HEK293 (cell line): ENCODE data around the gene HTT-AS.

Source experiments
- CTCF ChIA-PET: fragments of 350-600 bp; formaldehyde crosslinking; extraction: SDS; loops from one replicate; lab custom pipeline; 2021; ENCODE audit warnings: antibody characterized with exemption; lab: Yijun Ruan, JAX
- POLR2A ChIA-PET: fragments of 300-600 bp; formaldehyde crosslinking; extraction: SDS; loops from one replicate; lab custom pipeline; 2020; ENCODE audit warnings: antibody characterized with exemption, inconsistent platforms; lab: Yijun Ruan, JAX
- H3K27ac ChIP-seq: fragments of 200-500 bp; sonication (Bioruptor generic); 2 replicates; pipeline ENCODE4 v1.5.1; 2014; ENCODE audit warnings: low read depth, low read length, control low read depth, inconsistent platforms; ENCODE audit errors: extremely low read depth
- H3K36me3 ChIP-seq, 2 experiments: fragments of 200-500 bp in 1 of 2; sonication (Bioruptor generic) in 1 of 2; 1 replicate in 1 of 2; 2 replicates in 1 of 2; pipeline ENCODE4 v1.5.1; 2014 to 2017; ENCODE audit warnings: inconsistent platforms in 2 of 2, low read length in 2 of 2; ENCODE audit not compliant: control insufficient read depth in 2 of 2, insufficient read depth in 1 of 2
- H3K4me1 ChIP-seq: fragments of 200-500 bp; sonication (Bioruptor generic); 2 replicates; pipeline ENCODE4 v1.5.1; 2014; ENCODE audit warnings: mild to moderate bottlenecking, low read length, inconsistent platforms; ENCODE audit not compliant: control insufficient read depth, insufficient read depth
- H3K4me3 ChIP-seq: 2 replicates; pipeline ENCODE4 v1.5.1; 2011; ENCODE audit warnings: low read depth, mild to moderate bottlenecking, control low read depth, low read length, moderate library complexity
- H3K9me3 ChIP-seq: fragments of 200-500 bp; sonication (Bioruptor generic); 2 replicates; pipeline ENCODE4 v1.5.1; 2014; ENCODE audit warnings: low read depth, low read length, inconsistent platforms; ENCODE audit not compliant: control insufficient read depth, insufficient read depth
- EGR2 ChIP-seq: fragments of 450-650 bp; formaldehyde crosslinking; IDR thresholded peaks from 2 replicates; pipeline ENCODE4 v1.5.1; 2016; ENCODE audit warnings: low read depth, missing biosample characterization, missing genetic modification characterization
- HOXC10 ChIP-seq: sonication (generic); formaldehyde crosslinking; IDR thresholded peaks from 2 replicates; pipeline ENCODE4 v1.8.1; 2023; ENCODE audit warnings: mild to moderate bottlenecking, missing genetic modification reagents
- KLF16 ChIP-seq: fragments of 450-650 bp; formaldehyde crosslinking; IDR thresholded peaks from 2 replicates; pipeline ENCODE4 v1.5.1; 2017; ENCODE audit warnings: missing biosample characterization, missing genetic modification characterization
- REPIN1 ChIP-seq: fragments of 450-650 bp; formaldehyde crosslinking; IDR thresholded peaks from 2 replicates; pipeline ENCODE4 v1.5.1; 2017; ENCODE audit warnings: missing biosample characterization, missing genetic modification characterization, low read depth
- SCRT1 ChIP-seq: fragments of 450-650 bp; formaldehyde crosslinking; IDR thresholded peaks from 2 replicates; pipeline ENCODE4 v1.5.1; 2016; ENCODE audit warnings: missing biosample characterization, missing genetic modification characterization, borderline replicate concordance
- SCRT2 ChIP-seq: fragments of 450-650 bp; formaldehyde crosslinking; IDR thresholded peaks from 2 replicates; pipeline ENCODE4 v1.5.1; 2016; ENCODE audit warnings: missing biosample characterization, missing genetic modification characterization
- SETDB1 ChIP-seq: IDR thresholded peaks from one replicate; pipeline ENCODE4 v1.6.1; 2017; ENCODE audit warnings: mild to moderate bottlenecking, low read length, moderate library complexity, mixed read lengths; ENCODE audit not compliant: insufficient read length
- ZBTB17 ChIP-seq: fragments of 450-650 bp; formaldehyde crosslinking; IDR thresholded peaks from 2 replicates; pipeline ENCODE4 v1.5.1; 2016; ENCODE audit warnings: missing biosample characterization, missing genetic modification characterization
- ZNF211 ChIP-seq: fragments of 450-650 bp; formaldehyde crosslinking; IDR thresholded peaks from 2 replicates; pipeline ENCODE4 v1.5.1; 2016; ENCODE audit warnings: low read depth, missing biosample characterization, missing genetic modification characterization
- ZNF239 ChIP-seq: fragments of 450-650 bp; formaldehyde crosslinking; IDR thresholded peaks from 2 replicates; pipeline ENCODE4 v1.5.1; 2016; ENCODE audit warnings: missing biosample characterization, missing genetic modification characterization
- ZNF266 ChIP-seq: fragments of 450-650 bp; formaldehyde crosslinking; IDR thresholded peaks from 2 replicates; pipeline ENCODE4 v1.5.1; 2016; ENCODE audit warnings: missing biosample characterization, missing genetic modification characterization, low read depth
- ZNF391 ChIP-seq: fragments of 450-650 bp; formaldehyde crosslinking; IDR thresholded peaks from 2 replicates; pipeline ENCODE4 v1.5.1; 2016; ENCODE audit warnings: low read depth, missing biosample characterization, missing genetic modification characterization, borderline replicate concordance
- ZNF585B ChIP-seq: fragments of 450-650 bp; formaldehyde crosslinking; IDR thresholded peaks from 2 replicates; pipeline ENCODE4 v1.5.1; 2016; ENCODE audit warnings: missing biosample characterization, missing genetic modification characterization
- ZNF596 ChIP-seq: fragments of 450-650 bp; IDR thresholded peaks from 2 replicates; pipeline ENCODE4 v1.5.0; 2018; ENCODE audit warnings: missing biosample characterization, mild to moderate bottlenecking, missing genetic modification characterization, moderate library complexity
- ZNF626 ChIP-seq: fragments of 450-650 bp; sonication (Bioruptor Pico); formaldehyde crosslinking; IDR thresholded peaks from 2 replicates; pipeline ENCODE4 v1.5.1; 2018; ENCODE audit warnings: missing biosample characterization, missing genetic modification characterization, inconsistent platforms
- ZNF658 ChIP-seq: fragments of 450-650 bp; formaldehyde crosslinking; IDR thresholded peaks from 2 replicates; pipeline ENCODE4; 2016; ENCODE audit warnings: missing biosample characterization, missing genetic modification characterization
- ZNF768 ChIP-seq: fragments of 450-650 bp; formaldehyde crosslinking; IDR thresholded peaks from 2 replicates; pipeline ENCODE4 v1.5.1; 2018; ENCODE audit warnings: missing biosample characterization, mild to moderate bottlenecking, missing genetic modification characterization
- ZNF776 ChIP-seq: fragments of 450-650 bp; formaldehyde crosslinking; IDR thresholded peaks from 2 replicates; pipeline ENCODE4 v1.5.0; 2017; ENCODE audit warnings: missing biosample characterization, missing genetic modification characterization, borderline replicate concordance
- ZNF777 ChIP-seq: fragments of 450-650 bp; formaldehyde crosslinking; IDR thresholded peaks from 2 replicates; pipeline ENCODE4 v1.5.1; 2017; ENCODE audit warnings: missing biosample characterization, missing genetic modification characterization, borderline replicate concordance
- ZNF791 ChIP-seq: fragments of 450-650 bp; formaldehyde crosslinking; IDR thresholded peaks from 2 replicates; pipeline ENCODE4 v1.5.1; 2016; ENCODE audit warnings: missing biosample characterization, missing genetic modification characterization
- ZNF830 ChIP-seq: fragments of 450-650 bp; IDR thresholded peaks from 2 replicates; pipeline ENCODE4 v1.5.0; 2018; ENCODE audit warnings: missing biosample characterization, missing genetic modification characterization, low read depth, mild to moderate bottlenecking, moderate library complexity
- ZNF843 ChIP-seq: fragments of 450-650 bp; formaldehyde crosslinking; IDR thresholded peaks from 2 replicates; pipeline ENCODE4 v1.5.1; 2016; ENCODE audit warnings: missing biosample characterization, missing genetic modification characterization
- ZXDB ChIP-seq: fragments of 450-650 bp; formaldehyde crosslinking; IDR thresholded peaks from 2 replicates; pipeline ENCODE4 v1.5.1; 2016; ENCODE audit warnings: missing biosample characterization, missing genetic modification characterization
- TF ChIP-seq, protein P1 (sequence below): fragments of 450-650 bp; formaldehyde crosslinking; IDR thresholded peaks from 2 replicates; pipeline ENCODE4 v1.5.1; 2016; ENCODE audit warnings: missing biosample characterization, missing genetic modification characterization, borderline replicate concordance

HTT-AS gene

GRCh38 chr4:3083732-3084131 is 9.4 kb upstream of the HTT-AS start:
- CTCF ChIA-PET: interaction anchor here (1.9 kb wide), 1 partner anchor 23 kb away, joined by 7 read pairs; no protein-coding TSS in a partner anchor
- TF ChIP-seq ZNF585B (tag by site-specific recombination) (no peak), ZNF830 (tag by site-specific recombination) (no peak), ZNF391 (no peak), SCRT2 (tag by site-specific recombination) (peak; percentile 82), ZNF596 (tag by site-specific recombination) (no peak), ZNF768 (tag by site-specific recombination) (no peak), SCRT1 (tag by site-specific recombination) (peak; percentile 58; the same call in 1 of the 2 replicates), REPIN1 (tag by site-specific recombination) (no peak), ZNF239 (tag by site-specific recombination) (no peak), ZNF843 (tag by site-specific recombination) (no peak)
- TF ChIP-seq, protein P1, sequence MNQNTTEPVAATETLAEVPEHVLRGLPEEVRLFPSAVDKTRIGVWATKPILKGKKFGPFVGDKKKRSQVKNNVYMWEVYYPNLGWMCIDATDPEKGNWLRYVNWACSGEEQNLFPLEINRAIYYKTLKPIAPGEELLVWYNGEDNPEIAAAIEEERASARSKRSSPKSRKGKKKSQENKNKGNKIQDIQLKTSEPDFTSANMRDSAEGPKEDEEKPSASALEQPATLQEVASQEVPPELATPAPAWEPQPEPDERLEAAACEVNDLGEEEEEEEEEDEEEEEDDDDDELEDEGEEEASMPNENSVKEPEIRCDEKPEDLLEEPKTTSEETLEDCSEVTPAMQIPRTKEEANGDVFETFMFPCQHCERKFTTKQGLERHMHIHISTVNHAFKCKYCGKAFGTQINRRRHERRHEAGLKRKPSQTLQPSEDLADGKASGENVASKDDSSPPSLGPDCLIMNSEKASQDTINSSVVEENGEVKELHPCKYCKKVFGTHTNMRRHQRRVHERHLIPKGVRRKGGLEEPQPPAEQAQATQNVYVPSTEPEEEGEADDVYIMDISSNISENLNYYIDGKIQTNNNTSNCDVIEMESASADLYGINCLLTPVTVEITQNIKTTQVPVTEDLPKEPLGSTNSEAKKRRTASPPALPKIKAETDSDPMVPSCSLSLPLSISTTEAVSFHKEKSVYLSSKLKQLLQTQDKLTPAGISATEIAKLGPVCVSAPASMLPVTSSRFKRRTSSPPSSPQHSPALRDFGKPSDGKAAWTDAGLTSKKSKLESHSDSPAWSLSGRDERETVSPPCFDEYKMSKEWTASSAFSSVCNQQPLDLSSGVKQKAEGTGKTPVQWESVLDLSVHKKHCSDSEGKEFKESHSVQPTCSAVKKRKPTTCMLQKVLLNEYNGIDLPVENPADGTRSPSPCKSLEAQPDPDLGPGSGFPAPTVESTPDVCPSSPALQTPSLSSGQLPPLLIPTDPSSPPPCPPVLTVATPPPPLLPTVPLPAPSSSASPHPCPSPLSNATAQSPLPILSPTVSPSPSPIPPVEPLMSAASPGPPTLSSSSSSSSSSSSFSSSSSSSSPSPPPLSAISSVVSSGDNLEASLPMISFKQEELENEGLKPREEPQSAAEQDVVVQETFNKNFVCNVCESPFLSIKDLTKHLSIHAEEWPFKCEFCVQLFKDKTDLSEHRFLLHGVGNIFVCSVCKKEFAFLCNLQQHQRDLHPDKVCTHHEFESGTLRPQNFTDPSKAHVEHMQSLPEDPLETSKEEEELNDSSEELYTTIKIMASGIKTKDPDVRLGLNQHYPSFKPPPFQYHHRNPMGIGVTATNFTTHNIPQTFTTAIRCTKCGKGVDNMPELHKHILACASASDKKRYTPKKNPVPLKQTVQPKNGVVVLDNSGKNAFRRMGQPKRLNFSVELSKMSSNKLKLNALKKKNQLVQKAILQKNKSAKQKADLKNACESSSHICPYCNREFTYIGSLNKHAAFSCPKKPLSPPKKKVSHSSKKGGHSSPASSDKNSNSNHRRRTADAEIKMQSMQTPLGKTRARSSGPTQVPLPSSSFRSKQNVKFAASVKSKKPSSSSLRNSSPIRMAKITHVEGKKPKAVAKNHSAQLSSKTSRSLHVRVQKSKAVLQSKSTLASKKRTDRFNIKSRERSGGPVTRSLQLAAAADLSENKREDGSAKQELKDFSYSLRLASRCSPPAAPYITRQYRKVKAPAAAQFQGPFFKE: no peak
- POLR2A ChIA-PET: interaction anchor here (1.7 kb wide), 1 partner anchor 9 kb away, joined by 5 read pairs; the partner anchor contains the start of genes HTT and HTT-AS
- Histone ChIP-seq H3K4me3 (no peak overlapping the region), H3K36me3 (peaks cover 3 to 17% of the 10 kb centered on the region in 2 experiments; a peak in 2 of 3 replicates), H3K4me1 (no peaks in the 10 kb centered on the region), H3K27ac (no peak overlapping the region), H3K9me3 (no peaks in the 10 kb centered on the region)

GRCh38 chr4:3082925-3083515 is 8.7 kb upstream of the HTT-AS start:
- TF ChIP-seq ZBTB17 (tag by site-specific recombination) (0 out of 2 replicates have a peak, but pooled peaks have one; percentile 23), EGR2 (tag by site-specific recombination) (no peak)
- H3K27ac ChIP-seq: no peak overlapping the region
- peaks cover 0 to 12% of the 10 kb centered on the region in 2 experiments; a peak in 1 of 3 replicates for H3K36me3 ChIP-seq
- POLR2A ChIA-PET: interaction anchor here (1.7 kb wide), 1 partner anchor 8 kb away, joined by 5 read pairs; the partner anchor contains the start of genes HTT and HTT-AS
- CTCF ChIA-PET: interaction anchor here (0.5 to 1.9 kb wide), 3 partner anchors 24 to 362 kb away, joined by 3 to 7 read pairs (median 3); no protein-coding TSS in a partner anchor
- H3K9me3 ChIP-seq: no peaks in the 10 kb centered on the region
- H3K4me3 ChIP-seq: no peak overlapping the region
- no peaks in the 10 kb centered on the region for H3K4me1 ChIP-seq

DNA sequence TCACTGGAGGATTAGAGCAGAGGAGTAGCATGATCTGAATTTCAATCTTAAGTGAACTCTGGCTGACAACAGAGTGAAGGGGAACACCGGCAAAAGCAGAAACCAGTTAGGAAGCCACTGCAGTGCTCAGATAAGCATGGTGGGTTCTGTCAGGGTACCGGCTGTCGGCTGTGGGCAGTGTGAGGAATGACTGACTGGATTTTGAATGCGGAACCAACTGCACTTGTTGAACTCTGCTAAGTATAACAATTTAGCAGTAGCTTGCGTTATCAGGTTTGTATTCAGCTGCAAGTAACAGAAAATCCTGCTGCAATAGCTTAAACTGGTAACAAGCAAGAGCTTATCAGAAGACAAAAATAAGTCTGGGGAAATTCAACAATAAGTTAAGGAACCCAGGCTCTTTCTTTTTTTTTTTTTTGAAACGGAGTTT is 5.4 kb upstream of the HTT-AS start:
- ChIA-PET CTCF (interaction anchor here (0.6 kb wide), 1 partner anchor 72 kb away, joined by 3 read pairs; no protein-coding TSS in a partner anchor), POLR2A (interaction anchor here (0.7 kb wide), 1 partner anchor 171 kb away, joined by 4 read pairs; no protein-coding TSS in a partner anchor)
- 0 out of 2 replicates have a peak, but pooled peaks cover 2% of the 10 kb centered on the region for H3K4me1 ChIP-seq
- H3K4me3 ChIP-seq: no peak overlapping the region
- H3K27ac ChIP-seq: no peak overlapping the region
- no peaks in the 10 kb centered on the region for H3K9me3 ChIP-seq
- no peaks in the 10 kb centered on the region for H3K36me3 ChIP-seq
- no peak for TF ChIP-seq ZNF777 (tag by site-specific recombination)
- TF ChIP-seq ZNF776 (tag by site-specific recombination): no peak
- no peak for TF ChIP-seq ZNF658 (tag by site-specific recombination)
- TF ChIP-seq HOXC10 (CRISPR knock-in tag): no peak
- TF ChIP-seq ZNF791 (tag by site-specific recombination): no peak
- no peak for TF ChIP-seq ZNF266 (tag by site-specific recombination)
- TF ChIP-seq ZNF626 (tag by site-specific recombination): no peak
- TF ChIP-seq KLF16 (tag by site-specific recombination): no peak
- no peak for TF ChIP-seq ZNF211 (tag by site-specific recombination)
- TF ChIP-seq SETDB1: no peak
- TF ChIP-seq ZXDB (tag by site-specific recombination): no peak
